CD4-positive, alpha-beta T cell treated with Interleukin-17A for 4 hours (primary cell): ENCODE data around the gene GPR4.

Experiments used
- DNase-seq: peaks from one replicate; pipeline ENCODE4 v3.0.0-alpha.2; 2020; ENCODE audit warnings: mixed read lengths

Gene GPR4

GRCh38 chr19:45547211-45547770, 54.7 kb downstream of the GPR4 start:
- DNase-seq = no peak

GRCh38 chr19:45542234-45542668, 59.8 kb downstream of the GPR4 start:
- no peak for DNase-seq
